Activated CD4-positive, alpha-beta memory T cell treated with anti-CD3 and anti-CD28 coated beads for 36 hours (primary cell): ENCODE results near the gene LRMDA. TPM values are rescaled to one million over a fixed set of nuclear protein-coding genes. Genes with fewer than 3 reads are reported as not detected.

Experiments used
- CTCF ChIA-PET: fragments of 350-600 bp; sonication (Branson Sonifier 250); formaldehyde crosslinking; loops from one replicate; lab custom pipeline; 2021; ENCODE audit warnings: antibody characterized with exemption, inconsistent platforms; lab: Charles Lee
- POLR2A ChIA-PET: fragments of 350-600 bp; sonication (Branson Sonifier 250); formaldehyde crosslinking; loops from one replicate; lab custom pipeline; 2021; ENCODE audit warnings: antibody characterized with exemption; lab: Charles Lee
- DNase-seq: peaks from one replicate; pipeline ENCODE4 v3.0.0-alpha.2; 2020
- H3K27ac Mint-ChIP-seq: one replicate; pipeline ENCODE4 v1.8.0; 2021; ENCODE audit warnings: mixed read lengths
- H3K27me3 Mint-ChIP-seq: one replicate; pipeline ENCODE4 v1.8.0; 2021; ENCODE audit warnings: mixed read lengths
- H3K36me3 Mint-ChIP-seq: one replicate; pipeline ENCODE4 v1.8.0; 2021; ENCODE audit warnings: mixed read lengths
- H3K4me1 Mint-ChIP-seq: one replicate; pipeline ENCODE4 v1.8.0; 2021; ENCODE audit warnings: low read depth, mixed read lengths
- H3K4me3 Mint-ChIP-seq: one replicate; pipeline ENCODE4 v1.8.0; 2021; ENCODE audit warnings: mild to moderate bottlenecking, mixed read lengths
- H3K9me3 Mint-ChIP-seq: one replicate; pipeline ENCODE4 v1.8.0; 2021; ENCODE audit warnings: mixed read lengths
- intact Hi-C: fragments of 100-400 bp; cut with micrococcal nuclease; formaldehyde crosslinking; loops from one replicate; pipeline ENCODE4 v1.15.1; 2023
- total RNA-seq, 2 experiments: library from RNA; stranded (reverse); gene quantifications; one replicate each; pipeline ENCODE4 v1.2.3, GENCODE V29; 2021

The LRMDA gene
- total RNA-seq, 2 experiments from 2014 or later = not detected

DNA sequence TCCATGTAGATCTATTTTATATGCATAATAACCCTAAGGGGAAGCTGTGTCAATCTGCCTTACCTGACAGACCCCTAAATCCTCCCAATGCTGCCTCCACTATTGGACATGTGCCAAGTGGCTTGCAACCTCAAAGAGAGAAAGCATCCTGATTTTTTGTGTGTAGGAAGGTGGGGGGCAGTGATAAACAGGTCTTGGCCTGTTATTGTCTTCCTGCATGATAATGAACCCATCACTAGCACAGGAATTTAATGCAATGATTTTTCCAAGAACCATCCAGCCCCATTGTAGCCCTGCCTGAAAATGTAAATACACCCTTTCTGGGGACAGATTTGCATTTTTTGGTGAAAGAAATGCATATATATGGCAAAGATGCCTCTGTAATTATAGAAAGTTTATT lies 850.2 kb downstream of the LRMDA start:
- intact Hi-C loops = no loop called here
- Mint-ChIP-seq H3K36me3 (no peaks in the 10 kb centered on the region), H3K27me3 (no peaks in the 10 kb centered on the region), H3K27ac (no peak overlapping the region), H3K9me3 (peaks cover 3% of the 10 kb centered on the region), H3K4me1 (no peaks in the 10 kb centered on the region), H3K4me3 (no peak overlapping the region)
- CTCF ChIA-PET = no interaction called here
- no peak for DNase-seq
- POLR2A ChIA-PET = no interaction called here

- Mint-ChIP-seq H3K4me1 (no peaks in the 10 kb centered on the region), H3K9me3 (peaks cover 3% of the 10 kb centered on the region), H3K27ac (no peak overlapping the region), H3K4me3 (no peak overlapping the region), H3K27me3 (no peaks in the 10 kb centered on the region), H3K36me3 (no peaks in the 10 kb centered on the region)
- ChIA-PET CTCF (no interaction called here), POLR2A (no interaction called here)
- DNase-seq = no peak
- intact Hi-C loops = no loop called here
These were observed 850.9 kb downstream of the LRMDA start for GRCh38 chr10:76282061-76283025.

DNA sequence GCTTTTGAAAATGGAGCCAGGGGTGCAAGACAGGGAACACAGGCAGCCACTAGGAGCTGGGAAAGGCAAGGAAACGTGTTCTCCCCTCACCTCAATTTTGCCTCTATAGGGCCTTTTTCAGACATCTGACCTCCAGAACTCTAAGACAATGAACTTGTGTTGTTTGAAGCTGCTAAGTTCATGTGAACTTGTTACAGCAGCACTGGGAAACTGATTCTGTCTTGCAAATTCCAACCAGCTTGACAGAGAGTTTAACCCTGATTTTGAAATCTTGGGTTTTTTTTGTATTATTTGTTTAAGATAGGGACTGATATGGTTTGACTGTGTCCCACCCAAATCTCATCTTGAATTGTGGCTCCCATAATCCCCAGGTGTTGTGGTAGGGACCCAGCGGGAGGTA lies 852.9 kb downstream of the LRMDA start:
- Mint-ChIP-seq H3K4me3 (no peak overlapping the region), H3K27me3 (no peaks in the 10 kb centered on the region), H3K4me1 (no peaks in the 10 kb centered on the region), H3K9me3 (no peaks in the 10 kb centered on the region), H3K36me3 (no peaks in the 10 kb centered on the region), H3K27ac (no peak overlapping the region)
- POLR2A ChIA-PET = no interaction called here
- no peak for DNase-seq
- CTCF ChIA-PET = no interaction called here
- intact Hi-C loops = no loop called here

DNA sequence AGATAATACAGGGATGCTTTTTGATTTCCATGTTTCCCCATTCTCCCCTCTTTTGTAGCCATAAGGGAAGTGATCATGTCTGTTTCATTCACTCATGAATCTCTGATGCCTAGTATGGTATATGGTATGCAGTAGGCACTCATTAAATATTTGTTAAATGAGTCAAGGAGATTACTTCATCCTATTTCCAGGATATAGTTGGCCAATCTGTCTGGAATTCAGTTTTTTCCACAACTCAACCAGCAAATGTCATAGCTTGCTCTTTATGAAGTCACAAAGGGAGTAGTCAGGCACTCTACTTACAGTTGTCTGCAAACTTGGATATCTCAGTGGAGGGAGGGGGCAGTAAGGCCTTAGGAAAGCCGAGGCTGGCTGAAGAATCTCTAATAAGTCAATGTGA lies 853.6 kb downstream of the LRMDA start:
- no peaks in the 10 kb centered on the region for H3K36me3 Mint-ChIP-seq
- ChIA-PET POLR2A (no interaction called here), CTCF (no interaction called here)
- H3K4me1 Mint-ChIP-seq = no peaks in the 10 kb centered on the region
- no peak for DNase-seq
- H3K4me3 Mint-ChIP-seq = no peak overlapping the region
- H3K9me3 Mint-ChIP-seq = no peaks in the 10 kb centered on the region
- H3K27ac Mint-ChIP-seq = no peak overlapping the region
- intact Hi-C loops = no loop called here
- no peaks in the 10 kb centered on the region for H3K27me3 Mint-ChIP-seq

DNA sequence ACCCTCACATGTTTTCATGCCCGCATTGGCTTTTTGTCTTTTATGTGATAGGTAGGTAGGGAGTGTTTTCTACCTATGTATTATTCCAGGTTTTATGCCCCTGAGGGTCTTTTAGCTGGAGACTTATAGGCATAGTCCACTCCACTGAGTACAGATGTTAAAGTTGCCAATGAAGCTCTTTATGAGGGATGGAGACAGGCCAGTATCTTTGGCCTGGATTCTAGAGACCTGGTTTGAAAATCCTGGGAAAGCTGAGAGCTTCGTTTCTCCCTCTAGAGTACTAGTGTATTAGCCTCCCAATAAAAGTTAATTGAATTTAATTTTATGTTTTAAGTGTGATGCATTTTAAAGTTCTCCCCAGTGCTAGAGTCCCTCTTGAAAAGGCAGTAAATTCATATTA lies 854.1 kb downstream of the LRMDA start:
- CTCF ChIA-PET = no interaction called here
- POLR2A ChIA-PET = no interaction called here

GRCh38 chr10:76286536-76286935 lies 855.1 kb downstream of the LRMDA start:
- DNase-seq = no peak
- CTCF ChIA-PET = no interaction called here
- no peak overlapping the region for H3K27ac Mint-ChIP-seq
- H3K4me3 Mint-ChIP-seq = no peak overlapping the region
- H3K4me1 Mint-ChIP-seq = no peaks in the 10 kb centered on the region
- intact Hi-C loops = no loop called here
- POLR2A ChIA-PET = no interaction called here
- no peaks in the 10 kb centered on the region for H3K27me3 Mint-ChIP-seq
- H3K36me3 Mint-ChIP-seq = no peaks in the 10 kb centered on the region
- no peaks in the 10 kb centered on the region for H3K9me3 Mint-ChIP-seq

More for the DNA sequence above, 854.1 kb downstream of the LRMDA start:
- H3K4me1 Mint-ChIP-seq = no peaks in the 10 kb centered on the region
- no peak overlapping the region for H3K27ac Mint-ChIP-seq
- H3K9me3 Mint-ChIP-seq = no peaks in the 10 kb centered on the region
- intact Hi-C loops = no loop called here
- no peaks in the 10 kb centered on the region for H3K27me3 Mint-ChIP-seq
- DNase-seq = no peak
- no peaks in the 10 kb centered on the region for H3K36me3 Mint-ChIP-seq
- no peak overlapping the region for H3K4me3 Mint-ChIP-seq

DNA sequence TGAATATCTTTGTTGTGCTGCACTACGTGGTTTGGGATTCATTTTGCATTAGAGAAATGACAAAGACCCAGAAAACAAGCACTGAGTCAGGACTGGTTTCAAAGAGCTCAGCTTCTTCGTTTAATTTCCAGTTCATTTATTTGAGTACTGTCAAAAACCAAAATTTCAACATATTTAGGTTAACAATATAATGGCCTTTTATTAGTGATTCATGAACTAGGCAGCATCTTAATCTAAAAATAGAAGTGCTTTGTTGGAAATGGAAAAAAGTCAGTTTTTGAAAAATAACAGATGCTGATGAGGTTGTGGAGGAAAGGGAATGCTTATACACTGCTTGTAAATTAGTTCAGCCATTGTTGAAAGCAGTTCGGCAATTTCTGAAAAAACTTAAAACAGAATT lies 856.4 kb downstream of the LRMDA start:
- ChIA-PET POLR2A (no interaction called here), CTCF (no interaction called here)
- Mint-ChIP-seq H3K9me3 (no peaks in the 10 kb centered on the region), H3K4me3 (no peak overlapping the region), H3K27ac (no peak overlapping the region), H3K4me1 (no peaks in the 10 kb centered on the region), H3K36me3 (no peaks in the 10 kb centered on the region), H3K27me3 (no peaks in the 10 kb centered on the region)
- intact Hi-C loops = no loop called here
- no peak for DNase-seq

GRCh38 chr10:76291175-76291574 lies 859.8 kb downstream of the LRMDA start:
- H3K27ac Mint-ChIP-seq = no peak overlapping the region
- H3K27me3 Mint-ChIP-seq = no peaks in the 10 kb centered on the region
- H3K4me3 Mint-ChIP-seq = no peak overlapping the region
- no peaks in the 10 kb centered on the region for H3K36me3 Mint-ChIP-seq
- H3K9me3 Mint-ChIP-seq = peaks cover 2% of the 10 kb centered on the region
- H3K4me1 Mint-ChIP-seq = no peaks in the 10 kb centered on the region
- POLR2A ChIA-PET = no interaction called here
- no peak for DNase-seq
- CTCF ChIA-PET = no interaction called here
- intact Hi-C loops = no loop called here

DNA sequence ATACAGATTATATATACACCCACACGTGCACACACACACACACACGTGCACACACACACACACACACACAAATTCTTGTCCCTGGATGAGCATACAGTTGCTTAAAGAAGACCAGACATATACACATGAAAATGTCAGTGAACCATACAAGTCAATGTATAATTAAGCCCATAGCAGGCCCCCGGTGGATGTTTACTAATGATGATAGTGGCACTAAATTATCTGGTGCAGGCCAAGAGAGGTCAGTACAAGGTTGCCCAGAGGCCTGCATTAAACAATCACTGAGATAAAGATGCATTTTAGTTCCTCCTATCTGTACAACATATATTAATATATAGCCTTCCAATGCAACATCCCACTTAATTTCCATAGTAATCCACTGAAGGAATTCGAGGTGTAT lies 860.5 kb downstream of the LRMDA start:
- Mint-ChIP-seq H3K4me1 (no peaks in the 10 kb centered on the region), H3K36me3 (no peaks in the 10 kb centered on the region), H3K9me3 (peaks cover 4% of the 10 kb centered on the region), H3K27ac (no peak overlapping the region), H3K4me3 (no peak overlapping the region), H3K27me3 (no peaks in the 10 kb centered on the region)
- DNase-seq = no peak
- intact Hi-C loops = no loop called here
- ChIA-PET POLR2A (no interaction called here), CTCF (no interaction called here)

DNA sequence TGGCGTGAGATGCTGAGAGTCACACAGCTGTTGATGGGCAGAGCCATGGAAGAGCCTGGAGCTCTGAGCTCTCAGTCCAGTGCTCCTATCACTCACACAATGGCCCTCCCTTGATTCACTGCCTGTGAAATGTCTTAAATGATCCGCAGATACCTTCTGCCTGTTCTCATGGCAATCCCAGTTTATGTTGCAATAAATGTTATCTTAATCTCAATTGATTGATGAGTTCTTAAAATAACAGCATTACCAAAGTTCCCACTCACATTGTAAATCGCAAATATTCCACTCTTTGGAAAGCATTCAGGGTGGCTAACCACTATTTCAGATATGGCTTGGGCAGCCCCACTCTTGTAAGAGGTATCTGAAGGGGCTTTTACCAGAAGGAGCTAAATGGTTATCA lies 865.5 kb downstream of the LRMDA start:
- CTCF ChIA-PET = no interaction called here
- no peak overlapping the region for H3K4me3 Mint-ChIP-seq
- no peak for DNase-seq
- H3K4me1 Mint-ChIP-seq = no peaks in the 10 kb centered on the region
- no peak overlapping the region for H3K27ac Mint-ChIP-seq
- H3K36me3 Mint-ChIP-seq = no peaks in the 10 kb centered on the region
- peaks cover 4% of the 10 kb centered on the region for H3K9me3 Mint-ChIP-seq
- POLR2A ChIA-PET = no interaction called here
- intact Hi-C loops = no loop called here
- no peaks in the 10 kb centered on the region for H3K27me3 Mint-ChIP-seq

- Mint-ChIP-seq H3K4me1 (no peaks in the 10 kb centered on the region), H3K27ac (no peak overlapping the region), H3K27me3 (no peaks in the 10 kb centered on the region), H3K36me3 (no peaks in the 10 kb centered on the region), H3K4me3 (no peak overlapping the region), H3K9me3 (peaks cover 4% of the 10 kb centered on the region)
- ChIA-PET CTCF (no interaction called here), POLR2A (no interaction called here)
- intact Hi-C loops = no loop called here
- DNase-seq = no peak
These were observed 865.9 kb downstream of the LRMDA start for GRCh38 chr10:76297358-76297757.

- Mint-ChIP-seq H3K9me3 (peaks cover 4% of the 10 kb centered on the region), H3K4me1 (no peaks in the 10 kb centered on the region), H3K36me3 (no peaks in the 10 kb centered on the region), H3K27me3 (no peaks in the 10 kb centered on the region), H3K27ac (no peak overlapping the region), H3K4me3 (no peak overlapping the region)
- intact Hi-C loops = no loop called here
- ChIA-PET POLR2A (no interaction called here), CTCF (no interaction called here)
- no peak for DNase-seq
These were observed 866.4 kb downstream of the LRMDA start for GRCh38 chr10:76297780-76298281.

DNA sequence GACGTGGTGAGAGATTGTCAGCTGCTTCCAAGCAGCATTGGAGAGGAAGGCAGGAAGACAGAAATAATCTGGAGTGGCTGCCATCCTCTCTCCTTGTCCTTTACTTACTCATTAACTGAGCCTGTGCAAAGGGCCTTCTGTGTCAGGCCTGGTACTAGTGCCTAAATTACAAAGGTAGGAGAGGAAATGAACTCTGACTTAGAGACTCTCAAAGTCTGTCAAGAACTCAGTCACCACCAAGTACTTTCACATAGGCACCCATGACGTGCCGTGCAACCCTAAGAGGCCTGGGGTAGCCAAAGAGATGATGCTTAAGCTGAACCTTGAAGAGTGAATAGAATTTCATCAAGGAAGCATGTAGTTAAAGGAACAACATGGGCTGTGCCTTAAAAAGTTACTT lies 866.9 kb downstream of the LRMDA start:
- Mint-ChIP-seq H3K9me3 (peaks cover 4% of the 10 kb centered on the region), H3K27ac (no peak overlapping the region), H3K4me3 (no peak overlapping the region), H3K36me3 (no peaks in the 10 kb centered on the region), H3K27me3 (no peaks in the 10 kb centered on the region), H3K4me1 (no peaks in the 10 kb centered on the region)
- ChIA-PET CTCF (no interaction called here), POLR2A (no interaction called here)
- intact Hi-C loops = no loop called here
- DNase-seq = no peak
